ENCODE data around the gene SIDT2. TPM values are rescaled to one million over a fixed set of nuclear protein-coding genes. Genes with fewer than 3 reads are reported as not detected.
A peak's percentile ranks its signal among the peaks of the same experiment; 100 is the strongest.

Gene SIDT2
- total RNA-seq, 1 donor from 2014 or later = 9.8 TPM

- peak; percentile 44 for ATAC-seq
Measured at GRCh38 chr11:117189191-117189940, 10.8 kb downstream of the SIDT2 start.

- ATAC-seq = peak; percentile 7
Measured at GRCh38 chr11:117189941-117190544, 11.5 kb downstream of the SIDT2 start.

GRCh38 chr11:117191680-117192400 is 13.3 kb downstream of the SIDT2 start:
- ATAC-seq = no peak

- ATAC-seq = no peak
Measured at GRCh38 chr11:117192401-117192875, 13.9 kb downstream of the SIDT2 start.

GRCh38 chr11:117193130-117194020 is 14.8 kb downstream of the SIDT2 start:
- no peak for ATAC-seq

GRCh38 chr11:117194267-117194666 is 15.7 kb downstream of the SIDT2 start:
- ATAC-seq = no peak

- peak; percentile 21 for ATAC-seq
Measured at GRCh38 chr11:117195258-117195657, 16.7 kb downstream of the SIDT2 start.

- no peak for ATAC-seq
Measured at GRCh38 chr11:117195761-117196160, 17.2 kb downstream of the SIDT2 start.

GRCh38 chr11:117197006-117197405 is 18.5 kb downstream of the SIDT2 start:
- ATAC-seq = no peak

GRCh38 chr11:117197516-117198456 is 19.2 kb downstream of the SIDT2 start:
- peak; percentile 28 for ATAC-seq

- no peak for ATAC-seq
Measured at GRCh38 chr11:117198613-117199012, 20.1 kb downstream of the SIDT2 start.

- ATAC-seq = peak; percentile 27
Measured at GRCh38 chr11:117199053-117199915, 20.7 kb downstream of the SIDT2 start, which contains the start of gene TAGLN. TAGLN (plus strand) TSS chr11:117199370; CDS start chr11:117203014, 3,644 bp downstream.

- no peak for ATAC-seq
Measured at GRCh38 chr11:117199916-117200812, 21.6 kb downstream of the SIDT2 start.

- ATAC-seq = no peak
Measured at GRCh38 chr11:117200813-117201657, 22.5 kb downstream of the SIDT2 start.

- ATAC-seq = no peak
Measured at GRCh38 chr11:117201658-117202305, 23.2 kb downstream of the SIDT2 start.

- ATAC-seq = no peak
Measured at GRCh38 chr11:117202386-117203068, 24.0 kb downstream of the SIDT2 start.

GRCh38 chr11:117203069-117203407 is 24.5 kb downstream of the SIDT2 start:
- ATAC-seq = no peak

Data from esophagus mucosa (tissue), 1 donor.